GM19324 (cell line): Measurements from ENCODE around the gene PNPLA5.
"Not testable (repeated sequence)": the region's sequence is repeated elsewhere in the genome, so short reads cannot be mapped to it uniquely, and the experiment has no call there.

Experiments
- ATAC-seq: cut with Tn5 transposase; IDR thresholded peaks from one replicate; pipeline ENCODE4 v1.9.1; 2021; ENCODE audit warnings: mild to moderate bottlenecking, moderate library complexity; ENCODE audit not compliant: unreplicated experiment, low FRiP score

PNPLA5 gene

GRCh38 chr22:43882122-43882767 is 9.6 kb downstream of the PNPLA5 start:
- no peak for ATAC-seq

- no peak for ATAC-seq
These were observed 10.4 kb downstream of the PNPLA5 start for GRCh38 chr22:43881091-43882061.

- ATAC-seq = no peak
These were observed 11.2 kb downstream of the PNPLA5 start for GRCh38 chr22:43880541-43880991.

- no peak for ATAC-seq
These were observed 11.8 kb downstream of the PNPLA5 start for GRCh38 chr22:43879901-43880540.

- no peak for ATAC-seq
These were observed 12.8 kb downstream of the PNPLA5 start for GRCh38 chr22:43878831-43879550.

- no peak for ATAC-seq
These were observed 13.6 kb downstream of the PNPLA5 start for GRCh38 chr22:43878079-43878795.

GRCh38 chr22:43876866-43877509 is 14.8 kb downstream of the PNPLA5 start:
- no peak for ATAC-seq

- ATAC-seq = no peak
These were observed 22.0 kb downstream of the PNPLA5 start for GRCh38 chr22:43869799-43870198.

GRCh38 chr22:43869001-43869400 is 22.8 kb downstream of the PNPLA5 start:
- not testable (repeated sequence) for ATAC-seq

GRCh38 chr22:43867839-43868635 is 23.8 kb downstream of the PNPLA5 start:
- ATAC-seq = no peak

GRCh38 chr22:43862882-43863202 is 29.0 kb downstream of the PNPLA5 start:
- no peak for ATAC-seq

GRCh38 chr22:43862074-43862881 is 29.5 kb downstream of the PNPLA5 start, which contains the start of gene SULT4A1:
Gene SULT4A1, minus strand, starts transcription at chr22:43862513. Its CDS starts 131 bp downstream, at chr22:43862382.
- no peak for ATAC-seq

- no peak for ATAC-seq
These were observed 30.3 kb downstream of the PNPLA5 start for GRCh38 chr22:43861529-43861928.

- ATAC-seq = no peak
These were observed 31.0 kb downstream of the PNPLA5 start for GRCh38 chr22:43860831-43861230.

GRCh38 chr22:43860126-43860525 is 31.7 kb downstream of the PNPLA5 start:
- ATAC-seq = no peak

- no peak for ATAC-seq
These were observed 32.2 kb downstream of the PNPLA5 start for GRCh38 chr22:43859621-43860020.

- ATAC-seq = no peak
These were observed 32.6 kb downstream of the PNPLA5 start for GRCh38 chr22:43859176-43859575.
